Sigmoid colon (tissue), 7 donors: ENCODE data around the gene PPARA. TPM values are rescaled to one million over a fixed set of nuclear protein-coding genes. Genes with fewer than 3 reads are reported as not detected.

Source experiments
- DNase-seq: peaks from one replicate; pipeline ENCODE4 v3.0.0-alpha.2; 2019
- H3K27ac ChIP-seq, 4 donors: fragments of 200-600 bp; sonication (generic); one replicate each; pipeline ENCODE4 v1.5.1; 2016 to 2019; ENCODE audit warnings: mild to moderate bottlenecking in 1 of 4
- H3K27me3 ChIP-seq, 3 donors: fragments of 200-600 bp; sonication (generic); one replicate each; pipeline ENCODE4 v1.5.1; 2019; ENCODE audit warnings: mild to moderate bottlenecking in 1 of 3
- H3K36me3 ChIP-seq, 4 donors: fragments of 200-600 bp; sonication (generic); one replicate each; pipeline ENCODE4 v1.5.1; 2016 to 2019
- H3K4me1 ChIP-seq, 4 donors: fragments of 200-600 bp; sonication (generic); one replicate each; pipeline ENCODE4 v1.5.1; 2017 to 2019
- H3K4me3 ChIP-seq, 4 donors: fragments of 200-600 bp; sonication (generic); one replicate each; pipeline ENCODE4 v1.5.1; 2017 to 2019; ENCODE audit warnings: mild to moderate bottlenecking in 2 of 4, moderate library complexity in 1 of 4
- H3K9me3 ChIP-seq, 4 donors: fragments of 200-600 bp in 3 of 4; sonication (generic) in 3 of 4; one replicate each; pipeline versions ENCODE4 v1.5.1 to v1.6.1; 2013 to 2019
- EP300 ChIP-seq, 4 donors: sonication (generic); formaldehyde crosslinking; IDR thresholded peaks; one replicate each; pipeline ENCODE4 v1.6.1; 2017; ENCODE audit warnings: antibody characterized with exemption in 4 of 4
- POLR2A ChIP-seq, 2 donors: fragments of 450-650 bp; IDR thresholded peaks; one replicate each; pipeline ENCODE4 v1.6.1; 2016; ENCODE audit warnings: antibody characterized with exemption in 2 of 2, mild to moderate bottlenecking in 2 of 2, moderate library complexity in 2 of 2
- POLR2AphosphoS5 ChIP-seq, 4 donors: sonication (generic); formaldehyde crosslinking; IDR thresholded peaks; one replicate each; pipeline ENCODE4 v1.6.1; 2017; ENCODE audit warnings: antibody characterized with exemption in 4 of 4
- WGBS, 2 donors: extraction: QIAGEN DNeasy Blood & Tissue Kit; methylation state at CpG; one replicate each; pipeline ENCODE4 v1.1.7; 2013; 5-methylcytosine and 5-hydroxymethylcytosine counted together
- intact Hi-C: fragments of 100-400 bp; cut with DNase I; formaldehyde crosslinking; loops from one replicate; pipeline ENCODE4 v1.15.1; 2023
- polyA plus RNA-seq, 3 donors: library from polyadenylated mRNA; stranded (reverse); fragments of 200-250 nt; gene quantifications; one replicate each; pipeline ENCODE4 v1.2.3, GENCODE V29; 2013
- total RNA-seq, 4 donors: library from RNA; depleted of rRNA; stranded (reverse); fragments of >200 nt; gene quantifications; one replicate each; pipeline ENCODE4 v1.1.0, GENCODE V29; 2016
- TF ChIP-seq, protein P1 (sequence below), 4 experiments: fragments of 450-650 bp in 3 of 4; fragments of 200-600 bp in 1 of 4; IDR thresholded peaks; one replicate each; pipeline ENCODE4 v1.5.1; 2016 to 2019; ENCODE audit warnings: antibody characterized with exemption in 4 of 4, mild to moderate bottlenecking in 3 of 4, moderate library complexity in 2 of 4
- donor health status: healthy with polysubstance abuse.
- donor health status: Bipolar disorder and iron deficiency.
- donor health status: healthy.

PPARA gene
- total and polyA plus RNA-seq, 7 donors: 7.8 to 22.7 (median 20.1) TPM

DNA sequence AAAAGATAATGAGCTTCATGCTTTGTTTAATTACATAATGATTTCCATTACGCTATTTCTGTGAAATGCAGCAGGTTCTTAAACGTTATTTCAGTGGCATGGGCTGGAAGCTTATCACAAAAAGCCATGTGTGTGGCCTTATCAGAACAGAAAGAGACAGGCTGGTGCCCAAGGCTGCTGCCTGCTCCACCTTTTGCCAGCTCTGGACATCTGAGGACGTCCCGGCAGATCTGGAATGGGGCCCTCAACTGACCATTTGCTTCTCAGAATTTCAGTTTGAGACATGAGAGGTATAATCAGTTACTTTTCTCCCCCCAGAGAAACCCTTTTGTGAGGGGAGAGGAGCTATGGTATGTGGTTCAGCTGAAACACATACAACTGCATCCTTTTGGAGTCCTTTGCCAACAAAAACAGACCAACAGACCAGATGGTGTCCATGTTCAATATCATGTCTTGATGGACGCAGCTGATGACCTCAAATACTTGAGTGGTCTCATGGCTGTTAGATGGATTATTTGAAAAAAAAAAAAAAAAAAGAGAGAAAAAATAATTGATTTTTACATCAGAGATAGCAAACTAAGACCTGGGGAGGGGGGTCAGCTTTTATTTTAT lies 91.2 kb downstream of the PPARA start:
- Histone ChIP-seq H3K27me3 (no peaks in the 10 kb centered on the region), H3K4me3 (no peak overlapping the region), H3K4me1 (peaks cover 0 to 38% (median 25%) of the 10 kb centered on the region in 4 donors), H3K36me3 (peaks cover 0 to 36% (median 4%) of the 10 kb centered on the region in 4 donors), H3K9me3 (no peaks in the 10 kb centered on the region), H3K27ac (no peak overlapping the region)
- TF ChIP-seq, protein P1, sequence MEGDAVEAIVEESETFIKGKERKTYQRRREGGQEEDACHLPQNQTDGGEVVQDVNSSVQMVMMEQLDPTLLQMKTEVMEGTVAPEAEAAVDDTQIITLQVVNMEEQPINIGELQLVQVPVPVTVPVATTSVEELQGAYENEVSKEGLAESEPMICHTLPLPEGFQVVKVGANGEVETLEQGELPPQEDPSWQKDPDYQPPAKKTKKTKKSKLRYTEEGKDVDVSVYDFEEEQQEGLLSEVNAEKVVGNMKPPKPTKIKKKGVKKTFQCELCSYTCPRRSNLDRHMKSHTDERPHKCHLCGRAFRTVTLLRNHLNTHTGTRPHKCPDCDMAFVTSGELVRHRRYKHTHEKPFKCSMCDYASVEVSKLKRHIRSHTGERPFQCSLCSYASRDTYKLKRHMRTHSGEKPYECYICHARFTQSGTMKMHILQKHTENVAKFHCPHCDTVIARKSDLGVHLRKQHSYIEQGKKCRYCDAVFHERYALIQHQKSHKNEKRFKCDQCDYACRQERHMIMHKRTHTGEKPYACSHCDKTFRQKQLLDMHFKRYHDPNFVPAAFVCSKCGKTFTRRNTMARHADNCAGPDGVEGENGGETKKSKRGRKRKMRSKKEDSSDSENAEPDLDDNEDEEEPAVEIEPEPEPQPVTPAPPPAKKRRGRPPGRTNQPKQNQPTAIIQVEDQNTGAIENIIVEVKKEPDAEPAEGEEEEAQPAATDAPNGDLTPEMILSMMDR (IDR thresholded peaks at IDR 0.05): no peak
- TF ChIP-seq POLR2A (IDR thresholded peaks at IDR 0.05) (no peak), POLR2AphosphoS5 (IDR thresholded peaks at IDR 0.05) (no peak), EP300 (IDR thresholded peaks at IDR 0.05) (no peak)
- intact Hi-C loops: no loop called here
- no peak for DNase-seq
- WGBS, 2 donors: 69 to 87% methylated on average over 5 of the region's 5 CpGs

DNA sequence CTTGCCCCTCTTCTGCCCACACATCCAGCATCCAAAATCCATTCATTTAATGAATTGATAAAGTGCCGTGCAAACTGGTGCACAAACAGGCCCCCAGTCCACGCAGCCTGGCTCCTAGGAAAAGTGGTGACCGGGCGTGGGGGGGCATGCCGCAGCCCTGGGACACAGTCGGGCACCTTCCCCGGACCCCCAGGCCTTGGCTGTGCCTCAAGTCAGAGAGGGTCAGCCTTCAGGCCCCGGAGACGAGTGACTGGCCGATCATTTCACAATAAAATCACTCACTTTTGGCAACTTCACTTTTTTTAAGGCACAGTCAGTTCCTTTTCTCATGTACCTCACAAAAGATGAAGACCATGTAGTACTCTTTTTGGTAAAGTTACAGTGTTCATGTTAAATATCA lies 91.8 kb downstream of the PPARA start:
- no peak for DNase-seq
- peaks cover 0 to 36% (median 4%) of the 10 kb centered on the region in 4 donors for H3K36me3 ChIP-seq

DNA sequence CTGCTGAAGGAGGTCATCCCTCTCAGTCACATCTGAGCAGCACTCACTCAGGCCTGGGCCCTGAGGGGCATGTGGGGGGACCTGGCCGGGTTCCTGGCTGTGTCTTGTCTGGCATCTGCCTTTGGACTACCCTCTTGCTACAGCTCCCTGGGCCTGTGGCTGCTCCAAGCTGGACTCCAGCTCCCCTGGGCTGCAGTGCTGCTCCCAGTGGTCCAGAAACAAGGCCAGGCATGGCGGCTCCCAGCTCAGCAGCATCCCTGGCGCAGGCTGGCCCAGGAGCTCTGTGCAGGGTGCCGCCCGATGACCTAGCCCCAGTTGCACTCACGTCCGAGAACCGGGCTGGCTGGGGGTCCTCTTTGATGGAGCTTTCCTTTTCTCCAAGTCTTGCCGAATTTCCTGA lies 94.4 kb downstream of the PPARA start:
- peaks cover 0 to 27% (median 4%) of the 10 kb centered on the region in 4 donors for H3K36me3 ChIP-seq
- intact Hi-C loops: loop anchor here (5.0 kb wide), 1 partner anchor 92 kb away; the partner anchor contains the start of gene PPARA
- 94 to 95% methylated on average over 9 of the region's 9 CpGs for WGBS, 2 donors
- no peaks in the 10 kb centered on the region for H3K27me3 ChIP-seq
- TF ChIP-seq POLR2A (IDR thresholded peaks at IDR 0.05): no peak
- TF ChIP-seq EP300 (IDR thresholded peaks at IDR 0.05): no peak
- TF ChIP-seq, protein P1 (IDR thresholded peaks at IDR 0.05): no peak
- no peak for TF ChIP-seq POLR2AphosphoS5 (IDR thresholded peaks at IDR 0.05)
- H3K27ac ChIP-seq: peak overlapping the region in 1 of 4 donors; percentile 57
- no peaks in the 10 kb centered on the region for H3K9me3 ChIP-seq
- H3K4me1 ChIP-seq: peaks cover 0 to 35% (median 23%) of the 10 kb centered on the region in 4 donors
- no peak overlapping the region for H3K4me3 ChIP-seq
- no peak for DNase-seq

More for the DNA sequence above, 91.8 kb downstream of the PPARA start:
- no peaks in the 10 kb centered on the region for H3K27me3 ChIP-seq
- H3K4me3 ChIP-seq: no peak overlapping the region
- 84 to 92% methylated on average over 10 of the region's 10 CpGs for WGBS, 2 donors
- no peaks in the 10 kb centered on the region for H3K9me3 ChIP-seq
- intact Hi-C loops: no loop called here
- TF ChIP-seq POLR2AphosphoS5 (IDR thresholded peaks at IDR 0.05): no peak
- no peak overlapping the region for H3K27ac ChIP-seq
- H3K4me1 ChIP-seq: peaks cover 0 to 37% (median 27%) of the 10 kb centered on the region in 4 donors

DNA sequence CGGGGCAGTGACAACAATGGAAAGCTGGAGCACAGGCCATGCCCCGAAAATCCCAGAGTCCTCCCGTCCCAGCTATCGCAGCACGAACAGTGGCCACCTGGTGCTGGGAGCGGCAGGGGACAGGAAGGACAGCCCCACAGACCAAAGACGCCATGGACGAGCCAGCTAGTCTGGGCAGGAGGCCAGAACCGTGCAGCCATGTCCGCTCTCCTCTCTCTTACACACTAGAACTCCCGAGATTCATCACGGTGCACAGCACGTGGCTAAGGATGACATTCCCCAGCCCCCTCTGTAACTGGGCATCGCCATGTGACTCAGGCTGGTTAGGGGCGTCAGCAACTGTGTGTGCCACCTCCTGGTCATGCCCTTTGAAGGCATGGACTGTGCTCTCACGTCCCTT lies 95.2 kb downstream of the PPARA start:
- H3K4me1 ChIP-seq: peaks cover 0 to 36% (median 24%) of the 10 kb centered on the region in 4 donors
- no peak overlapping the region for H3K4me3 ChIP-seq
- no peak for DNase-seq
- no peaks in the 10 kb centered on the region for H3K27me3 ChIP-seq
- intact Hi-C loops: loop anchor here (5.0 kb wide), 1 partner anchor 93 kb away; the partner anchor contains the start of gene PPARA
- 51 to 77% methylated on average over 16 of the region's 16 CpGs for WGBS, 2 donors
- TF ChIP-seq, protein P1 (IDR thresholded peaks at IDR 0.05): no peak
- TF ChIP-seq POLR2A (IDR thresholded peaks at IDR 0.05) (no peak), POLR2AphosphoS5 (IDR thresholded peaks at IDR 0.05) (no peak), EP300 (IDR thresholded peaks at IDR 0.05) (no peak)
- H3K9me3 ChIP-seq: no peaks in the 10 kb centered on the region
- peak overlapping the region in 3 of 4 donors; percentile 16 to 60 (median 57) for H3K27ac ChIP-seq
- H3K36me3 ChIP-seq: peaks cover 0 to 22% (median 4%) of the 10 kb centered on the region in 4 donors

DNA sequence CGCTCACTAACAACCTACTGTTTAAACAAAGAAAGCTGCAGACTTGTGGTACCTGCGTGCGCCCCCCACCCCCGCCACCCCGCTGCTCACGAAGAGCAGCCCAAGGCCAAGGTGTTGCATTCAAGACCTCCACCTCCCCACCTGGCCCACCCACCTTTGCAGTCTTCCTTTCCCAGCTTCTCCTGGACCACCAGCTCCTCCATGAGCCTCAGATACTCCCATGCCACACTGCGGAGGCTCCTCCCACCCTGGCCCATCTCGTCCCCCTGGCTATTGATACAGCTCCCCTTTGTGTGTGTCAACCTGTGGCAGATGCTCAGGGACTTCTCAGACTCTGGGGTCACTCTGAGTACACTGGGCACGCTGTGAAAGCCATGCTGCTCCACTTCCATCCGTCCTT lies 95.9 kb downstream of the PPARA start:
- TF ChIP-seq, protein P1 (IDR thresholded peaks at IDR 0.05): no peak
- no peak for TF ChIP-seq POLR2A (IDR thresholded peaks at IDR 0.05)
- TF ChIP-seq EP300 (IDR thresholded peaks at IDR 0.05): no peak
- TF ChIP-seq POLR2AphosphoS5 (IDR thresholded peaks at IDR 0.05): no peak
- WGBS, 2 donors: 95 to 96% methylated on average over 10 of the region's 10 CpGs
- Histone ChIP-seq H3K27me3 (no peaks in the 10 kb centered on the region), H3K36me3 (peaks cover 0 to 22% (median 4%) of the 10 kb centered on the region in 4 donors), H3K4me3 (no peak overlapping the region), H3K27ac (peak overlapping the region in 2 of 4 donors; percentile 57 to 60), H3K9me3 (no peaks in the 10 kb centered on the region), H3K4me1 (peaks cover 0 to 43% (median 30%) of the 10 kb centered on the region in 4 donors)
- intact Hi-C loops: loop anchor here (5.0 kb wide), 1 partner anchor 94 kb away; the partner anchor contains the start of gene PPARA
- DNase-seq: no peak
